ENCODE results near the gene TAF11L2.
"Not testable (repeated sequence)": the region's sequence is repeated elsewhere in the genome, so short reads cannot be mapped to it uniquely, and the experiment has no call there.

TAF11L2 gene

DNA sequence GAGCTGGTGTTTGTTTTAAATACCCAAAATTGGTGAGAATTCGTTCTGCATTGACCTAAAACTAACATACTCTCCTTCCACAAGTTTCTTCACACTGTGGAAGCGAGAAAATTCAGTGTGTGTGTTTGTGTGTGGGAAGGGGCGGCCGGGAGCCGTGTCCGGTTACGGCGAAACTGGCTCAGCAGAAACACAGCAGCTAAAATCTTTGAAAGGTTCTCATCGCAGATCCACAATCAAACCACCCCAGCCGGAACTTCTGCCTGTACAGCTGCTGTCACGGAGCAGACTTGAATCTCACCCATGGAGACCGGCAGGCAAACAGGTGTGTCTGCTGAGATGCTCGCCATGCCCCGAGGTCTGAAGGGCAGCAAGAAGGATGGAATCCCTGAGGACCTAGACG, 30.3 kb downstream of the TAF11L2 start, which contains the start of gene TAF11L6:
Gene TAF11L6 (plus strand): TSS at position 301 of the 400 bp plus-strand sequence.
- not testable (repeated sequence) for DNase-seq
